GM04504 (cell line): ENCODE measurements around the gene ERGIC1.

Source experiments
- DNase-seq: peaks from one replicate; pipeline ENCODE4 v3.0.0-alpha.2; 2012; ENCODE audit warnings: low read depth

ERGIC1 gene

DNA sequence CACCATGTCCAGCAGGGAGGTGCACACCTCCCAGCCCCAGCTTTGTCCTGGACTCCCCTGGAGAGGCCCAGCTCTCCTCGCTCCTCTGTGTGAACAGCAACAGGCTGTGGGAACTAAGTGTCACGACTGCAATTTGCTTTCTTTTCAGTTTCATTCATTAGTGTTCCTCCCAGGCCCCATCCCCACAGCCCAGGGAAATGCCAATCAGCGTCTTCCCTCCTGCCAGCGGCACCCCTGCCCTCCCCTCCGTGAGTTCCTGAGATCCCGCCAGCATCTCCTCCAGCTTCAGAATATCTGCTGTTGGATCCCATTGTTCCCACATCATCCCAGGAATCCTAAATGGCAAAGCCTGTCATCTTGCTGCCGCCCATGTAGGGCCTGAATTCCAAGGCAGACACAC, 112.1 kb downstream of the ERGIC1 start:
- no peak for DNase-seq

GRCh38 chr5:172949426-172949825, 115.4 kb downstream of the ERGIC1 start:
- DNase-seq, result no peak

DNA sequence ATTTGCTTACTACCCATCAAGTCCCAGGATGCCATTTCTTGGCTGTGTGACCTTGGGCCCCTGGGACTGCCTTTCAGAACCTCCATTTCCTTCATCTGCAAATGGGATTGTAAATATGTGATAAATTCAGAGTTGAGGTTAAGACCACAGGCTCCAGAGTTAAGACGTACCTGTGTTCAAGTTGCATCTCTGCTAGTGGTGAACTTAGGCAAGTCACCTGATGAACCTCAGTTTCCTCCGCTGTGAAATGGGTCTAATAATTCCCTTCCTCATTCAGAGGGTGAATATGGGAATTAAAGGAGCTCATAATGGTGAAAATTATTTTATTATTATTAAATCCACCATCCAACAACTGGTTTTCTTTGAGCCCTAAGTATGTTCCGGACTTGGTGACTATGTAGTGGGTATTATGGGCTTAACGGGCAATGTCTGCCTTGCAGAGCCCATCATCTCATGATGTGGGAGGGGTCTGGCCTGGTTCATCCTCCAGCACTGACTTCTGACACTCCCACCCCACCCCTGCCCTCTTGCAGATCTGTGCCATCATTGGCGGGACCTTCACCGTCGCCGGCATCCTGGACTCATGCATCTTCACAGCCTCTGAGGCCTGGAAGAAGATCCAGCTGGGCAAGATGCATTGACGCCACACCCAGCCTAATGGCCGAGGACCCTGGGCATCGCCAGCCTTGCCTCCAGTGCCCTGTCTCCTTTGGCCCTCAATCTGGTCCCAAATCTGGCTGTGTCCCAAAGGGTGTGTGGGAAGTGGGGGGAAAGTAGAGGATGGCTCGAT, 116.3 kb downstream of the ERGIC1 start:
- DNase-seq, result no peak

DNA sequence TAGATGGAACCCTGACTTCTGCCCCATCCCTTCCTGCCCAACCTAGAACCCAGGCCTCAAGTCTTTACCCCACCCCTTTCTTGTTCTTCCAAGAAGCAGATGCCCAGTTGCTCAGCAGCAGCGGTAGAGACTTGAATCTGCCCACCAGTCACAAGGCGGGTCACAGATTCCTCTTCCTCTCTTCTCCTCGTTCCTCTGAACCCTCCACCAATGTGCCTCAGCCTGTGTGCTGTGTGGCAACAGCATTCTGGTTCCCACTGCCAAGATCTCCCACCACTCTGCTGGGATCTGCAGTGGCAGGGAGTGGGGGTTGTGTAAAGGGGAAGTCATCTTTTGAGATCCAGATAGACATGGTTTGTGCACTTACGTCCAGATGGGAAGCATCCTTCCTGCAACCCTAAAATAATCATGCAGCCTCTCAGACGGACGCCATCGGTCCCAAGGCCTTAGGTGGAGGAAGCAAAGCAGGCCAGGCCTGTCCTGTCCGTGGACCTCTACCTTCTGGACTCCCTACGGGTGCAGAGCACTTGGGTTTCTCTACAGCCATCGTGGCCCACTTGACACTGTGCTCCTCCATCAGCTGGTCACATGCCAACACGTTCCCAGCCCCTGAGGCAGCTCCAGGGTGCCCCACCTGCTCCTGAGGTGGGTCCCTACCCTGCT, 117.5 kb downstream of the ERGIC1 start:
- DNase-seq, result no peak

GRCh38 chr5:172952034-172952511, 118.0 kb downstream of the ERGIC1 start:
- DNase-seq, result no peak

- peak; percentile 92 for DNase-seq
These were observed 120.0 kb downstream of the ERGIC1 start for GRCh38 chr5:172953776-172954675.

GRCh38 chr5:172954751-172955159, 120.7 kb downstream of the ERGIC1 start:
- DNase-seq, result no peak

GRCh38 chr5:172956228-172956627, 122.2 kb downstream of the ERGIC1 start:
- no peak for DNase-seq

GRCh38 chr5:172956936-172957335, 122.9 kb downstream of the ERGIC1 start:
- DNase-seq, result no peak

GRCh38 chr5:172957458-172957857, 123.4 kb downstream of the ERGIC1 start:
- no peak for DNase-seq

- DNase-seq, result no peak
These were observed 124.4 kb downstream of the ERGIC1 start for GRCh38 chr5:172958331-172959046.

- DNase-seq, result no peak
These were observed 126.1 kb downstream of the ERGIC1 start for GRCh38 chr5:172959824-172960799.

GRCh38 chr5:172969921-172970320, 135.9 kb downstream of the ERGIC1 start:
- DNase-seq, result no peak

GRCh38 chr5:172971482-172971881, 137.4 kb downstream of the ERGIC1 start:
- DNase-seq, result no peak

DNA sequence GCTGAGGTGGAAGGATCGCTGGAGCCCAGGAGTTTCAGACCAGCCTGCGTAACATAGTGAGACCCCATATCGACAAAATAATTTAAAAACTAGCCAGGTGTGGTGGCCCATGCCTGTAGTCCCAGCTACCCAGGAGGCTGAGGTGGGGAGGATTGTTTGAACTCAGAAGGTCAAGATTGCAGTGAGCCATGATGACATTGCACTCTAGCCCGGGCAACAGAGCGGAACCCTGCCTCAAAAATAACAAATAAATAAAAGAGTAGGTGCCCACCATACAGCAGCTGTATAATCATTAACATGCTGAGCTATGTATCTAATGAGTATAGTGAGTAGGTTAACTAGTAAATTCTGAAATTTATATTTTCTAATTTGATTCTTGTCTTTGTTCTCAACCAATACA, 138.5 kb downstream of the ERGIC1 start:
- DNase-seq, result no peak

- DNase-seq, result no peak
These were observed 139.3 kb downstream of the ERGIC1 start for GRCh38 chr5:172973127-172973916.

DNA sequence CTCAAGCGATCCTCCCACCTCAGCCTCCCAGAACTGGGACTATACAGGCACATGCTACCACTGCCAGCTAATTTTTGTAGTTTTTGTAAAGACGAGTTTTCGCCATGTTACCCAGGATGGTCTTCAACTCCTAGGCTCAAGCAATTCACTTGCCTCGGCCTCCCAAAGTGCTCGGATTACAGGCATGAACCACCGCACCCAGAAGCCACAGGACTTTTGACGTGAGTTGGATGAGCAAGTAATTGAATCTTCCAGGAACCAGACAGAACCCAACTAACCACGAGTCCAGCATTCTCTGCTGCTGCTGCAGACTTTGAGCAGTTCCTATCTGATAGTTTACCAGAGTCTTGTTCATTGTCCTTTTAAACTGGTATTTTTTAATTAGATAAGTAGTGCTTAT, 139.9 kb downstream of the ERGIC1 start:
- DNase-seq, result no peak

DNA sequence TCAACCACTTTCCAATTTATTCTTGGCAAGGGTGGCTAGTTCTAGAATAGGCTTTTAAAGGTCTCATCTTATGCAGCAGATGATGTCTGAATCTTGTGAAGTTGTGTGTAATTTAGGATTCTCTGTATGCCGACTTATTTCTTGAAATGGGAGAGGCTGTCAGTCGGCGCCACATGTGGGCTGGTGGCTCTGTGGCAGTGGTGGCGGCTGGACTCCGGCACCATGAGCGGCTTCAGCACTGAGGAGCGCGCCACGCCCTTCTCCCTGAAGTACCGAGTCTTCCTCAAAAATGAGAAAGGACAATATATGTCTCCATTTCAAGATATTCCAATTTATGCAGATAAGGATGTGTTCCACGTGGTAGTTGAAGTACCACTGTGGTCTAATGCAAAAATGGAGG, 141.2 kb downstream of the ERGIC1 start:
- DNase-seq, result no peak

GRCh38 chr5:172979778-172980177, 145.7 kb downstream of the ERGIC1 start:
- no peak for DNase-seq

DNA sequence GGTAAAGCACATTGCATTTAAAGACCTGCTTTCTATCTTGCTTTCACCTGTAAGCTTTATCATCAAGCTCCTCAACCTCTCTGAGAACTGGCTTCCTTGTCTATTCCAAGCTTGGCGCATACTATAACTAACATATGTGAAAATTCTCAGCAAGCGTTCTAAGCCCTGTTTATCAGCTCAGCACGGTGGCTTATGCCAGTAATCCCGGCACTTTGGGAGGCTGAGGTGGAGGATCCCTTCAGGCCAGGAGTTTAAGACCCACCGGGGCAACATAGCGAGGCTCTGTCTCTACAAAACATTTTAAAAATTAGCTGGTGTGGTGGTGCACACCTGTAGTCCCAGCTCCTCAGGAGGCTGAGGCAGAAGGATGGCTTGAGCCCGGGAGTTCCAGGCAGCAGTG, 147.9 kb downstream of the ERGIC1 start:
- DNase-seq, result no peak
